Measurements from ENCODE around the gene TSHZ2. TPM values are rescaled to one million over a fixed set of nuclear protein-coding genes. Genes with fewer than 3 reads are reported as not detected.

TSHZ2 gene
- total RNA-seq, 1 experiment from 2014 or later = 0.07 TPM

DNA sequence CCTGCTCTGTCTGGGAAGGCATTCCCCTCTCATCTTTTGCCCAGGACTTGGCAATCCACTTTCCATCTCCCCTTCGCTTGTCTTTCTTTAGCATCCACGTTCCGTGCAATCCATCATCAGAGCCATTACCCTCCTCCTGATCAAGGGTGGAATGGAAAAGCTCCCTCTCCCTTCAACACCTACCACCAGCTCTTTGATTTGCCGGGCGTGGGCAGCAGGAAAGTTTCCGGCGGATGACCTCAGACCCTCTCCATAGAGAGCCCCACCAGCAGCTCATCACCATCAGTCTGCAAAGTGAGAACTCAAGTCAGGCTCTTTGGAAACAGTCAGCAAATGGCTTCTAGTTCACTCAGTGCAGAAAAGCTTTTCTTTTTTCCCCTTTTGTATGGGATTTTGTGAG lies 76.2 kb downstream of the TSHZ2 start:
- no peak overlapping the region for H2AFZ ChIP-seq (ENCODE audit: low read length)
- no peak overlapping the region for H3K23ac ChIP-seq (ENCODE audit: insufficient read length, low read depth, low read length)
- H3K9ac ChIP-seq (ENCODE audit: extremely low read depth, insufficient read length, low read length) = no peak overlapping the region
- H3K56ac ChIP-seq (ENCODE audit: insufficient read length, low read depth, low read length) = no peak overlapping the region
- DNase-seq = no peak
- WGBS (ENCODE audit: extremely low coverage, insufficient read length, low lambda C conversion rate) = no CpG with 5 or more reads among the region's 7 CpGs
- no peak overlapping the region for H4K5ac ChIP-seq (ENCODE audit: insufficient read length, low read depth, low read length)
- no peaks in the 10 kb centered on the region for H3K79me1 ChIP-seq (ENCODE audit: insufficient read depth, low read depth, low read length, poor library complexity, severe bottlenecking)
- H3K4me1 Mint-ChIP-seq = no peaks in the 10 kb centered on the region
- no peak overlapping the region for H2BK20ac ChIP-seq (ENCODE audit: low read depth, low read length, poor library complexity, severe bottlenecking)
- H3T11ph ChIP-seq (ENCODE audit: low read length) = no peak overlapping the region
- no peak overlapping the region for H3K4me2 ChIP-seq (ENCODE audit: insufficient read depth, insufficient read length, low read length)
- no peak overlapping the region for H2BK12ac ChIP-seq (ENCODE audit: insufficient read length, low read depth, low read length)
- H2AK5ac ChIP-seq (ENCODE audit: insufficient read length, low read length) = no peak overlapping the region
- TF ChIP-seq, protein P1, sequence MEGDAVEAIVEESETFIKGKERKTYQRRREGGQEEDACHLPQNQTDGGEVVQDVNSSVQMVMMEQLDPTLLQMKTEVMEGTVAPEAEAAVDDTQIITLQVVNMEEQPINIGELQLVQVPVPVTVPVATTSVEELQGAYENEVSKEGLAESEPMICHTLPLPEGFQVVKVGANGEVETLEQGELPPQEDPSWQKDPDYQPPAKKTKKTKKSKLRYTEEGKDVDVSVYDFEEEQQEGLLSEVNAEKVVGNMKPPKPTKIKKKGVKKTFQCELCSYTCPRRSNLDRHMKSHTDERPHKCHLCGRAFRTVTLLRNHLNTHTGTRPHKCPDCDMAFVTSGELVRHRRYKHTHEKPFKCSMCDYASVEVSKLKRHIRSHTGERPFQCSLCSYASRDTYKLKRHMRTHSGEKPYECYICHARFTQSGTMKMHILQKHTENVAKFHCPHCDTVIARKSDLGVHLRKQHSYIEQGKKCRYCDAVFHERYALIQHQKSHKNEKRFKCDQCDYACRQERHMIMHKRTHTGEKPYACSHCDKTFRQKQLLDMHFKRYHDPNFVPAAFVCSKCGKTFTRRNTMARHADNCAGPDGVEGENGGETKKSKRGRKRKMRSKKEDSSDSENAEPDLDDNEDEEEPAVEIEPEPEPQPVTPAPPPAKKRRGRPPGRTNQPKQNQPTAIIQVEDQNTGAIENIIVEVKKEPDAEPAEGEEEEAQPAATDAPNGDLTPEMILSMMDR (conservative IDR thresholded peaks at IDR 0.05) = no peak
- no peak overlapping the region for H3K14ac ChIP-seq (ENCODE audit: insufficient read depth, low read length)
- no peak overlapping the region for H3K4me3 Mint-ChIP-seq
- no peaks in the 10 kb centered on the region for H3K27me3 ChIP-seq (ENCODE audit: insufficient read depth, low read length)
- no peaks in the 10 kb centered on the region for H3K23me2 ChIP-seq (ENCODE audit: insufficient read length, low read depth, low read length, poor library complexity, severe bottlenecking)
- peaks cover 4% of the 10 kb centered on the region for H3K27me3 Mint-ChIP-seq (ENCODE audit: low read depth)
- no peak overlapping the region for H3K4ac ChIP-seq (ENCODE audit: low read depth, low read length)
- H3K27ac ChIP-seq (ENCODE audit: insufficient read length, low read depth, low read length) = no peak overlapping the region
- no peak overlapping the region for H2BK15ac ChIP-seq (ENCODE audit: low read depth, low read length)
- no peak overlapping the region for H3K18ac ChIP-seq (ENCODE audit: insufficient read length, low read depth, low read length)
- peaks cover 0 to 2% of the 10 kb centered on the region in 2 experiments; a peak in 1 of 5 replicates for H3K9me3 Mint-ChIP-seq
- no peaks in the 10 kb centered on the region for H3K79me2 ChIP-seq (ENCODE audit: insufficient read depth, low read length)
- H3K36me3 Mint-ChIP-seq (ENCODE audit: insufficient read depth in 1 of 3, low read depth in 3 of 3) = no peaks in the 10 kb centered on the region
- no peak overlapping the region for H4K8ac ChIP-seq (replicated peaks; ENCODE audit: insufficient read length, low read depth, low read length)
- no peaks in the 10 kb centered on the region for H4K20me1 ChIP-seq (ENCODE audit: control insufficient read depth, insufficient read depth, insufficient read length)
- H2BK5ac ChIP-seq (ENCODE audit: insufficient read length, low read length) = no peak overlapping the region
- H3K27ac Mint-ChIP-seq = no peak overlapping the region
- H4K91ac ChIP-seq (ENCODE audit: insufficient read length, low read depth, low read length) = no peak overlapping the region
- no peak overlapping the region for H2BK120ac ChIP-seq (ENCODE audit: low read depth, low read length, poor library complexity, severe bottlenecking)
- H3K4me1 ChIP-seq (ENCODE audit: insufficient read depth, low read length) = no peaks in the 10 kb centered on the region
- no peaks in the 10 kb centered on the region for H3K9me3 ChIP-seq (ENCODE audit: control insufficient read depth, low read depth, low read length)

Measured in H9 (cell line).